Activated T-helper 1 cell treated with anti-CD3 and anti-CD28 coated beads, Interleukin-12 subunit alpha, Interleukin-12 subunit beta, Interleukin-2, Interleukin-4 antibody, amounts not matched to agents 30 ng/mL and 10 ng/mL and 1 ng/mL, durations not matched to agents 14 hours and 24 hours and 36 hours (primary cell): ENCODE measurements around the gene KLK2. TPM values are rescaled to one million over a fixed set of nuclear protein-coding genes. Genes with fewer than 3 reads are reported as not detected.

Experiments used
- DNase-seq: peaks from one replicate; pipeline ENCODE4 v3.0.0; 2021; ENCODE audit warnings: low spot score
- H3K27ac Mint-ChIP-seq: one replicate; pipeline ENCODE4 v1.8.0; 2021; ENCODE audit warnings: mild to moderate bottlenecking, mixed read lengths
- H3K27me3 Mint-ChIP-seq: one replicate; pipeline ENCODE4 v1.8.0; 2022; ENCODE audit warnings: mild to moderate bottlenecking, moderate library complexity, mixed read lengths; ENCODE audit not compliant: insufficient read depth
- H3K36me3 Mint-ChIP-seq: one replicate; pipeline ENCODE4 v1.8.0; 2021; ENCODE audit warnings: low read depth, mixed read lengths
- H3K4me1 Mint-ChIP-seq: one replicate; pipeline ENCODE4 v1.8.0; 2021; ENCODE audit warnings: low read depth, mixed read lengths
- H3K4me3 Mint-ChIP-seq: one replicate; pipeline ENCODE4 v1.8.0; 2021; ENCODE audit warnings: mild to moderate bottlenecking, moderate library complexity, mixed read lengths
- H3K9me3 Mint-ChIP-seq: one replicate; pipeline ENCODE4 v1.8.0; 2021; ENCODE audit warnings: mixed read lengths
- intact Hi-C: fragments of 100-400 bp; cut with micrococcal nuclease; formaldehyde crosslinking; loops from one replicate; pipeline ENCODE4 v1.15.1; 2024
- total RNA-seq: library from RNA; stranded (reverse); gene quantifications from 2 replicates; pipeline ENCODE4 v1.2.3, GENCODE V29; 2022

KLK2 gene
- total RNA-seq, 1 donor from 2014 or later: not detected

DNA sequence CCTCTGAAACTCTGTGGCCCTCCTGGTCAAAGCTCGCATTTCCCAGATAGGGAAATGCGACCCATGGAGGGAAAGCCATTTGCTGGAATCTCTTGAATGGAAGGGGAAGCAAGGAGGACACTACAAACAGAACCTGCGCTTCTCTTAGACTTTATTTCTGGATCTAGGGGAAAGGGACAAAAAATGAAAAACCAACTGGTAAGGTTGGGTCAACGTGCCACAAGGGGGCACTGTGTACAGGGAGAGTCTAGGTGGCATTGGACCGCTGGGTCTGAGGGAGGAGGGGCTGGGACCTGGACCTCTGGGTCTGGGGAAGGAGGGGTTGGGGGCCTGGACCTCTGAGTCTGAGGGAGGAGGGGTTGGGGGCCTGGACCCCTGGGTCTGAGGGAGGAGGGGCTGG lies 33.0 kb downstream of the KLK2 start:
- H3K27me3 Mint-ChIP-seq: peaks cover 33% of the 10 kb centered on the region
- intact Hi-C loops: loop anchor here (1.0 kb wide), 1 partner anchor 16 kb away; no protein-coding TSS in a partner anchor
- H3K4me3 Mint-ChIP-seq: no peak overlapping the region

DNA sequence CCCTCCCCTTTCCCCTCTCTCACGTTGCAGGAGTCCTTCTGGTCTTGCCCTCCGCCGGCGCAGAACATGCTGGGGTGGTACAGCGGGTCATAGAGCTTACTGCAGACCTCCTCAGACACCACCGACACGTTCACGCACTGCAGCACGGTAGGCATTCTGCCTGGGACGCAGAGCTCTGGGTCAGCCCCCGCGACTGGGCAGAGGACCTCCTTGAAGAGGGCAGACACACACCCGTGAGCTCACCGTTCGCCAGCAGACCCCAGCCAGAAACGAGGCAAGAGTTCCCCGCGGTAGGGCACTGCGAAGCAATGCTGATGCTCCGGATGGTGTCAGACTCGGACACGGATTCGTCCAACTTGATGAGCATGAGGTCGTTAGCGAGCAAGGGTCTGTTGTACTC lies 35.1 kb downstream of the KLK2 start:
- intact Hi-C loops: no loop called here
- Mint-ChIP-seq H3K4me1 (no peaks in the 10 kb centered on the region), H3K27me3 (peaks cover 33% of the 10 kb centered on the region), H3K36me3 (no peaks in the 10 kb centered on the region), H3K27ac (no peak overlapping the region), H3K9me3 (no peaks in the 10 kb centered on the region), H3K4me3 (no peak overlapping the region)
- no peak for DNase-seq

More for the DNA sequence above, 33.0 kb downstream of the KLK2 start:
- H3K4me1 Mint-ChIP-seq: no peaks in the 10 kb centered on the region
- H3K9me3 Mint-ChIP-seq: no peaks in the 10 kb centered on the region
- H3K36me3 Mint-ChIP-seq: no peaks in the 10 kb centered on the region
- H3K27ac Mint-ChIP-seq: no peak overlapping the region
- no peak for DNase-seq

GRCh38 chr19:50909240-50910070 lies 36.2 kb downstream of the KLK2 start:
- H3K27ac Mint-ChIP-seq: no peak overlapping the region
- peak overlapping the region; percentile 21 for H3K4me3 Mint-ChIP-seq
- intact Hi-C loops: no loop called here
- H3K36me3 Mint-ChIP-seq: no peaks in the 10 kb centered on the region
- peak; percentile 24 for DNase-seq
- H3K9me3 Mint-ChIP-seq: no peaks in the 10 kb centered on the region
- peaks cover 33% of the 10 kb centered on the region for H3K27me3 Mint-ChIP-seq
- H3K4me1 Mint-ChIP-seq: no peaks in the 10 kb centered on the region

DNA sequence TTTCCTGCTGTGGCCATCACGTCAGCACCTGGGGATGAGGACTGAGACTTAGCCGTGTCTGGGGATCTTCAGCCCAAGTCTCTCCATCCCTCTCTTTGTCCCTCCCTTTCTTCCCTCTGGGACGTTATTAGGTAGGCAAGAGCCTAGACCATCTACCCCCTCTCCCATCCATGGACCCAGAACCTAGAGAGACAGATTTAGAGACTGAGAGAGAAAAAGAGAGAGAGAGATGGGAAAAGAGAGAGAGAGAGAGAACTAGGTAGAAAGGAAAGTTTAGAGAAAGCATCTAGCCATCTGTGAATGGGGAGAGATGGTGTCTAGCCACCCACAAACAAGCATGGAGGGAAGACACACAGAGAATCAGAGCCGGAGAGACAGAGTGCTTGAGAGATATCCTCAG lies 37.5 kb downstream of the KLK2 start:
- H3K27me3 Mint-ChIP-seq: peaks cover 33% of the 10 kb centered on the region
- DNase-seq: no peak
- H3K27ac Mint-ChIP-seq: no peak overlapping the region
- H3K4me1 Mint-ChIP-seq: no peaks in the 10 kb centered on the region
- H3K4me3 Mint-ChIP-seq: no peak overlapping the region
- intact Hi-C loops: no loop called here
- no peaks in the 10 kb centered on the region for H3K9me3 Mint-ChIP-seq
- no peaks in the 10 kb centered on the region for H3K36me3 Mint-ChIP-seq

- Mint-ChIP-seq H3K27me3 (peaks cover 34% of the 10 kb centered on the region), H3K4me3 (no peak within 1 kb of the TSS)
- intact Hi-C loops: no loop called here
These were observed 38.2 kb downstream of the KLK2 start, which contains the start of gene KLK4 for GRCh38 chr19:50911206-50912101. KLK4 (minus strand) TSS chr19:50911395; CDS start chr19:50910738, 657 bp downstream.

DNA sequence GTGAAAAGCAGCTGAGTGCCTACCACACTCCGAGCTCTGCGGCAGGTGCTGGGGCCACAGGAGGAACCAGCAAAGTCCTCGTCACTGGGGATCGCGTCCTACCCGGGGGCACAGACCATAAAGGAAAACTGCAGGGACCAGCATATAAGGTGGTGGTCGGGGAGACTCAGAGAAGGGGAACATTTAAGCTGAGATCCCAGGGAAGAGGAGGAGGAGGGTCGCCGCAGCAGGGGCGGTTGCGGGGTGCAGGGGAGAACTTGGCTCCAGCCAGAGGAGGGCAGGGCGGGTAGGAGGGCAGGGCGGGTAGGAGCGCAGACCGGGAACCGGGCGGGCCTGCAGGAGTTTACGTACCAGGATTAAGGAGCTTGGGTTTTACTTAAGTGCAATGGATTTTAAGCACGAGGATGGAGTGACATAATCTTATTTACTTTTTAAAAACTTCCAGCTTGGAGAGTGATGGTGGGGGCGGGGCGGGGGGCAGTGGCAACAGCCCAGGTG lies 38.9 kb downstream of the KLK2 start:
- Mint-ChIP-seq H3K27me3 (peaks cover 38% of the 10 kb centered on the region), H3K27ac (no peak overlapping the region), H3K4me1 (no peaks in the 10 kb centered on the region), H3K36me3 (no peaks in the 10 kb centered on the region), H3K9me3 (no peaks in the 10 kb centered on the region), H3K4me3 (no peak overlapping the region)
- DNase-seq: no peak
- intact Hi-C loops: no loop called here

More at GRCh38 chr19:50911206-50912101, 38.2 kb downstream of the KLK2 start, which contains the start of gene KLK4:
- no peaks in the 10 kb centered on the region for H3K9me3 Mint-ChIP-seq
- H3K4me1 Mint-ChIP-seq: no peaks in the 10 kb centered on the region
- DNase-seq: no peak
- no peak within 1 kb of the TSS for H3K27ac Mint-ChIP-seq
- no peaks in the 10 kb centered on the region for H3K36me3 Mint-ChIP-seq

GRCh38 chr19:50912727-50913716 lies 39.8 kb downstream of the KLK2 start:
- intact Hi-C loops: no loop called here
- DNase-seq: no peak
- no peak overlapping the region for H3K4me3 Mint-ChIP-seq
- H3K9me3 Mint-ChIP-seq: no peaks in the 10 kb centered on the region
- no peaks in the 10 kb centered on the region for H3K36me3 Mint-ChIP-seq
- H3K27me3 Mint-ChIP-seq: peaks cover 37% of the 10 kb centered on the region
- no peaks in the 10 kb centered on the region for H3K4me1 Mint-ChIP-seq
- no peak overlapping the region for H3K27ac Mint-ChIP-seq

GRCh38 chr19:50916069-50916468 lies 42.8 kb downstream of the KLK2 start:
- Mint-ChIP-seq H3K27me3 (peaks cover 18% of the 10 kb centered on the region), H3K4me1 (no peaks in the 10 kb centered on the region), H3K4me3 (no peak overlapping the region), H3K36me3 (no peaks in the 10 kb centered on the region), H3K9me3 (no peaks in the 10 kb centered on the region), H3K27ac (no peak overlapping the region)
- DNase-seq: no peak
- intact Hi-C loops: no loop called here

DNA sequence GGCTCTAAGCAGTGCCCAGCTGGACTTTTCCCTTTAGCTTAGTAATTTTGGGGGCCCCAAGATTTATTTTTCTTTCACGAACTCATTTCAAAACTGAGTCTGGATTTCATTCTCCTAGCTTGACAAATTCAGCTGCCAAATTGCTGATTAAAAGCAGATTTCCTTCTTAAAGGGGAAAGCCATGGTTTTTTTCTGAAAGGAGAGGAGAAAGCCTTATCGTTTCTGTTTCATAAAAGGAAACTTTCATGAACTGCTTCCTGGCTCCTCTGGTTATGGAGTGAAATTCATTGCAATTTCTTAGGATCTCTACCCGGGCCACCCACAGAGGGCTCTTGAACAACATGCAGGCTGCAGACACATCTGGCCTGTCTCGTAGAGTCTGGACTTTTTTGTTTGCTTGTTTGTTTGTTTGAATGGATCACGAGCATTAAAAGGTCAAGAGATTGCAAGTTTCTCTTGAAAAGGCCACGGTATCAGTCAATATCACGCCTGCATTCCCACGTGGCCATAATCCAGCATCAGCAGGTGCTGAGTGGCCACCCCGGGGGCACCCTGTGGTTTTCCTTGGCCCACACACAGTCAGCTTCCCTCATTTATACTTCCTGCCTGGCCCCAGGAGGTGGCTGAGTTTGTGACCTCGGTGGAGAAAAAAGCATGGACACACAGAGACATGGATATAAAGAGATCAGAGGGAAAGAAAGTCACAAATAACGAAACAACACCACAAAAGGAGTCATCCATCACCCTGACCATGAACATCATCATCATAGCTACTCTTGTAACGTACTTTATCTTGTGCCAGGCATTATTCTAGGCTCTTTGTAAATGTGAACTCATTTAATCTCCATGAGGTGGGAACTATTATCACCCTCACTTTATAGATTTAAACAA lies 48.4 kb downstream of the KLK2 start:
- Mint-ChIP-seq H3K4me1 (peaks cover 9% of the 10 kb centered on the region), H3K27ac (no peak overlapping the region), H3K36me3 (no peaks in the 10 kb centered on the region), H3K27me3 (peaks cover 17% of the 10 kb centered on the region), H3K4me3 (no peak overlapping the region), H3K9me3 (no peaks in the 10 kb centered on the region)
- intact Hi-C loops: loop anchor here (1.0 to 5.0 kb wide), 8 partner anchors 15 to 564 kb away; no protein-coding TSS in a partner anchor
- no peak for DNase-seq

DNA sequence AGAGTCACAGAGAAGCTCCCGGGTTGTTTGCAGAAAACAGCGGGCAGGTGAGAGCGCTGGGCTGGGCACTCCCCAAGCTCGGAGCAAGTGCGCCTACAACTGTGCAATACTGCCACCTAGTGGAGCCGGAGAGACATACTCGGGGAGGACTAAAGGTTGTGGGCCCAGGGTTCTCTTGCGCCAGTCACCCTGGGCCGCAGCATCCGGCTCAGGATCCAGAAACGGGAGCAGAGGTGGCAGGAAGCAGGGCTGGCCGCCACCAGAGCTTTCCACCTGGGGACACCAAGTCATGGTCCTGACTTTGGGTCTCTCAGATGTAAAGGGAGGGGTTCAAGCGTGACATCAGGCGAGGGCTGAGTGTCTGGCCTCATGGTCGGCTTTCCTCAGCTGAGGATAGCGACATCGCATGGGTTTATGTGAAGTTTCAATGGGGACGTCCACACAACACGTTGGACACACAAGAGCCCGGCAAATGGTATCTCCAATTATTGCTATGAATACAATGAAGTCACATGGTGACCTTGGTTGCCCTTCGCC lies 49.1 kb downstream of the KLK2 start:
- Mint-ChIP-seq H3K4me1 (peaks cover 9% of the 10 kb centered on the region), H3K27ac (no peak overlapping the region), H3K4me3 (no peak overlapping the region), H3K36me3 (no peaks in the 10 kb centered on the region), H3K27me3 (peaks cover 14% of the 10 kb centered on the region), H3K9me3 (no peaks in the 10 kb centered on the region)
- intact Hi-C loops: loop anchor here (1.0 to 5.0 kb wide), 8 partner anchors 16 to 565 kb away; no protein-coding TSS in a partner anchor
- DNase-seq: peak; percentile 65

GRCh38 chr19:50924586-50924985 lies 51.3 kb downstream of the KLK2 start:
- no peaks in the 10 kb centered on the region for H3K9me3 Mint-ChIP-seq
- H3K27me3 Mint-ChIP-seq: peaks cover 11% of the 10 kb centered on the region
- H3K4me1 Mint-ChIP-seq: peaks cover 9% of the 10 kb centered on the region
- DNase-seq: no peak
- H3K36me3 Mint-ChIP-seq: no peaks in the 10 kb centered on the region
- intact Hi-C loops: loop anchor here (5.0 kb wide), 1 partner anchor 317 kb away; no protein-coding TSS in a partner anchor
- H3K4me3 Mint-ChIP-seq: no peak overlapping the region
- H3K27ac Mint-ChIP-seq: no peak overlapping the region
